GM23248 (cell line): ENCODE data around the gene LRP2.

ENCODE experiments used
- EZH2 ChIP-seq: fragments of 200-600 bp; sonication (generic); IDR thresholded peaks from 2 replicates; pipeline ENCODE4 v1.6.1; 2018; ENCODE audit warnings: antibody characterized with exemption, mild to moderate bottlenecking; ENCODE audit not compliant: insufficient read depth, poor library complexity, severe bottlenecking
- EZH2phosphoT487 ChIP-seq: fragments of 200-600 bp; sonication (generic); IDR thresholded peaks from 2 replicates; pipeline ENCODE4 v1.6.1; 2018; ENCODE audit warnings: antibody characterized with exemption, moderate library complexity, mild to moderate bottlenecking, low read depth; ENCODE audit not compliant: insufficient read depth

GRCh38 chr2:169225906-169226305 lies 136.4 kb downstream of the LRP2 start:
- TF ChIP-seq EZH2, result no peak
- no peak for TF ChIP-seq EZH2phosphoT487
